HG03442 (cell line): Measurements from ENCODE around the gene GRID1.

Experiments used
- ATAC-seq: cut with Tn5 transposase; IDR thresholded peaks from one replicate; pipeline ENCODE4 v1.9.1; 2021; ENCODE audit warnings: mild to moderate bottlenecking, moderate library complexity; ENCODE audit not compliant: unreplicated experiment

GRID1 gene

DNA sequence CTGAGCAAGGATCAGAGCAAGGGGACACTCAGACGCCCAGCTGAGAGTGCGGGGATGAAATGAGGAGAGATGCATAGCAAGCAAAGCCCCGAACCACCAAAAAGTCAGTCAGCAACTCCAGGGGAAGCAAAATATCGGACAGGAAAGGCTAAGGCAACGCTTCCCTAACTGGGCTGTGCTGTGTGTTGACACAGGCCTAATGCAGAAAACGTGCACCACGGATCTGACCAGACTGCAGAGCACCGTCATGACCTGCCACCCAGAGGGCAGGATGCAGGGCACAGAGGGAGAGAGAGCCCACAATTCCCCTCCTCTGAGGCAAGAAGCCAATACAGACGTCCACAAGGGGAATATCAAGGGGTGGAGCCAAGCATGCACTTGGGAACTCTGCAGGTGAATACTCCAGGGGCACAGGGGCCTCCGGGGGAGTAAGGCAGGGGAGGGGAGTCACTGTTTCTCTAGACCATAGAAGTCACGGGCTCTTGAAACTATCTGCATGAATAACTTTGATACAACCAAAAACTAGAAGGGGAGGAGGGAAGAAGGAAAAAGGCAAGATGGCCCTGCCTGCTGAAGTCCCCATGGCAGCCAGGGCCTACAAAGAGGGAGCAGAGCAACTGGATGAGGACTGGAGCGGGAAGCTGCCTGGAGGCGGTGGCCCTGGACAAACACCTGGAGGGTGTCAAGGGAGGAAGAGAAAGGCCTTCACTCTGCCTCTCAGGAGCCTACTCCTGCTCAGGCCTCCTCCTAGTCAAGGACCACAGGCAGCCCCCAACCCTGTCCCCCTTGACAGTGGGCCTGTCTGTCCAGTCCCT is 26.2 kb downstream of the GRID1 start:
- no peak for ATAC-seq

GRCh38 chr10:86339226-86339865 is 27.2 kb downstream of the GRID1 start:
- ATAC-seq = no peak

- peak; percentile 81 for ATAC-seq
These were observed 29.4 kb downstream of the GRID1 start for GRCh38 chr10:86337121-86337601.

DNA sequence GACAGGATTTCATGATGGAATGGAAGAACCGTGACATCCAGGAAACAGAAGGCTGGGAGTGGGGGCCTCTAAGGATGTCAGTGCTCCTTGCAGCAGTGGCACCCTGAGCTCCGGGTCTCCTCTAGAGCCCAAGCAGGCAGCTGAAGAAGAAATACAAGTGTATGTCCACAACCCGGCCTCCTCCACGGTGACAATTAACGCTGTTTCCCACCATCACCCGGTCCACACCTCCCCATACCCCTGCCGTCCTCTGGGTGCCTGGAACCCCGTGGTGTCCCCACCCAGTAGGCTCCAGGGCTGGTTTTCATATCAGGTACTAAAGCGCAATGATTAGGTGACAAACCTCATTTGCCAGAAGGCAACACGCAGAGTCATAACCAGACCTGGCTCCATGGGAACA is 30.3 kb downstream of the GRID1 start:
- ATAC-seq = no peak

- ATAC-seq = no peak
These were observed 30.8 kb downstream of the GRID1 start for GRCh38 chr10:86335831-86336230.

DNA sequence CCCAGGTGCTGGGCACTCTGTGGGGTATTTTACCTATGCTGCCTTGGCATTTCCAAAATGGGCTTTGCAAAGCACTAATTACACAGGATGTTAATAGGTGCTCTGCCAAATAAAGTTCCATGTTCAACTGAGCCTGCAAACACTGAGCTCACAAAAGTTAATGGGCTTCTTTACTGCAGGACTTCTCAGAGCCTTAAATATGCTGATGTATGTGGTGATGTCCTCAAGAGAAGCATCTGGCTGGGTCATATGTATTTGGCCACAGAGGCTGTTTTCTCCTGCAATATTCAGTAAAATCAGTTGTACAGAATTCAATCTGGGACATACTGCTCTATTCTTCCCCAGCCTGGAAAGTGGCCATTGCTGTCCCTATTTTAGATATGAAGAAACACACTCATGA is 31.3 kb downstream of the GRID1 start:
- ATAC-seq = no peak

DNA sequence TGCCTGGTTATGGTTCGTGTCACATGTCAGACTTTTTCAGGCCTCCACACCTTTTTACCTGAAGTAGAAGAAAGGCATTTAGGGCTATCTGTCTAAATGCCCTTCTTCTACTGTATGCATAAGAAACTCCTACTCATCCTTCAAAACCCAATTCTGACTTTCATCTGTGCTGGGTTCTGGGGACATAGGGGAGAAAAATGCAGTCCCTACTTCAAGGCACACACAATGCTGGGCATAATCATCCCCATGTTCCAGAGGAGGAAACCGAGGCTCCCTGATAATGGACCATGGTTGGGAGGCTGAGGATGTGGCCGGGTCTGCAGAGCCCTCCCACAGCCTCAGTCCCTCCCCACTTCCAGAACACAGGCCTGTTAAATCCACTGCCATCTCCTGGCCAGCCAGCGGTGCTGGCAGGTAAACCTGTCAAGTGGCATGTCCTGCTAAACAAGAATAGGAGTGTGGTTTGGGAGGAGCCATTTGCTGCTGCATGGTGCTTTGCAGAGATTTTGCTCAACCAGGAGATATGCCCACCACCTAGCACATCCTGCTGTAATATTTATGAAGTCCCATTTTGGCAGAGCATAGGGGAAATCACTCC is 32.0 kb downstream of the GRID1 start:
- ATAC-seq = no peak

- ATAC-seq = no peak
These were observed 32.6 kb downstream of the GRID1 start for GRCh38 chr10:86333826-86334487.

GRCh38 chr10:86331861-86332260 is 34.7 kb downstream of the GRID1 start:
- no peak for ATAC-seq

- ATAC-seq = no peak
These were observed 35.5 kb downstream of the GRID1 start for GRCh38 chr10:86330778-86331763.

GRCh38 chr10:86329896-86330680 is 36.5 kb downstream of the GRID1 start:
- ATAC-seq = no peak

GRCh38 chr10:86329093-86329710 is 37.4 kb downstream of the GRID1 start:
- no peak for ATAC-seq

- no peak for ATAC-seq
These were observed 38.5 kb downstream of the GRID1 start for GRCh38 chr10:86327954-86328725.

GRCh38 chr10:86325158-86325557 is 41.4 kb downstream of the GRID1 start:
- no peak for ATAC-seq

DNA sequence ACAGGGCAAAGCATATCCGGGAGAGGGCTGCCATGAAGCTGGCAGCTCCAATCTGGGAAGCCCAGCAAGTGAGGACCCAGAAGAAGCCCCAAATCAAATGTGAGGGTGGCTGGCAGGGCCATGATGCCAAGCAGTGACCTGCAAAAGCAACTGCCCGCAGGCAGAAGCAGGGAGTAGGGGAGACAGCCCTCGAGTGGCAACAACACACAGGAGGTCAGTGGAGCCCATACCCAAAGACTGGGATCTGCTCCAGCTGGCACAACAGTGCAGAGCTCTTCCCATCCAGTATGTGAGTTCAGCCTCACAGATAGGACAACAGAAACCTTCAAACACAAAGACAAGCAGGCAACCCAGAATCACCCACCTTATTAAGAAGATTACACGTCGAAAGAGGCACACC is 45.0 kb downstream of the GRID1 start:
- ATAC-seq = no peak

- ATAC-seq = no peak
These were observed 46.9 kb downstream of the GRID1 start for GRCh38 chr10:86319676-86320075.

GRCh38 chr10:86317949-86318725 is 48.5 kb downstream of the GRID1 start:
- no peak for ATAC-seq
